Hematopoietic multipotent progenitor cell treated with erythropoietin and hydrocortisone succinate and interleukin-3 and kit ligand, for 17 days (in vitro differentiated cells): ENCODE results near the gene THOC6.
"Not testable (repeated sequence)": the region's sequence is repeated elsewhere in the genome, so short reads cannot be mapped to it uniquely, and the experiment has no call there.

Experiments used
- DNase-seq: peaks from one replicate; pipeline ENCODE4 v3.0.0-alpha.2; 2015; ENCODE audit warnings: low spot score

Gene THOC6

GRCh38 chr16:3030222-3031212 is 6.7 kb downstream of the THOC6 start:
- DNase-seq = no peak

GRCh38 chr16:3032624-3033023 is 8.8 kb downstream of the THOC6 start:
- no peak for DNase-seq

GRCh38 chr16:3035289-3035971 is 11.6 kb downstream of the THOC6 start:
- DNase-seq = no peak

- no peak for DNase-seq
Observed at GRCh38 chr16:3035972-3036725, 12.3 kb downstream of the THOC6 start.

GRCh38 chr16:3036726-3037315 is 13.0 kb downstream of the THOC6 start, which contains the start of gene BICDL2:
BICDL2 (minus strand) TSS chr16:3036944; CDS start chr16:3035496, 1,448 bp downstream.
- no peak for DNase-seq

GRCh38 chr16:3038256-3038655 is 14.4 kb downstream of the THOC6 start:
- DNase-seq = no peak

- no peak for DNase-seq
Observed at GRCh38 chr16:3038896-3039295, 15.1 kb downstream of the THOC6 start.

GRCh38 chr16:3042376-3042775 is 18.5 kb downstream of the THOC6 start:
- DNase-seq = no peak

GRCh38 chr16:3044708-3045107 is 20.9 kb downstream of the THOC6 start:
- no peak for DNase-seq

GRCh38 chr16:3045758-3046640 is 22.2 kb downstream of the THOC6 start, which contains the start of gene MMP25:
MMP25 (plus strand) TSS chr16:3046561; CDS start chr16:3046918, 357 bp downstream.
- no peak for DNase-seq

GRCh38 chr16:3046641-3047386 is 23.0 kb downstream of the THOC6 start:
- DNase-seq = no peak

- DNase-seq = no peak
Observed at GRCh38 chr16:3047387-3047720, 23.5 kb downstream of the THOC6 start.

- DNase-seq = no peak
Observed at GRCh38 chr16:3049921-3050481, 26.2 kb downstream of the THOC6 start.

GRCh38 chr16:3050487-3050886 is 26.7 kb downstream of the THOC6 start:
- DNase-seq = no peak

GRCh38 chr16:3051009-3051408 is 27.2 kb downstream of the THOC6 start:
- DNase-seq = no peak

- no peak for DNase-seq
Observed at GRCh38 chr16:3051494-3051893, 27.7 kb downstream of the THOC6 start.

GRCh38 chr16:3052571-3053329 is 28.9 kb downstream of the THOC6 start:
- not testable (repeated sequence) for DNase-seq

- not testable (repeated sequence) for DNase-seq
Observed at GRCh38 chr16:3053330-3053710, 29.5 kb downstream of the THOC6 start.
